Limb (tissue), 2 donors: ENCODE data around the gene CCDC187.
"Not testable (repeated sequence)": the region's sequence is repeated elsewhere in the genome, so short reads cannot be mapped to it uniquely, and the experiment has no call there.

Experiments used
- DNase-seq, 2 donors: peaks; one replicate each; pipeline ENCODE4 v3.0.0-alpha.2; 2016; ENCODE audit errors: extremely low spot score in 2 of 2

CCDC187 gene

DNA sequence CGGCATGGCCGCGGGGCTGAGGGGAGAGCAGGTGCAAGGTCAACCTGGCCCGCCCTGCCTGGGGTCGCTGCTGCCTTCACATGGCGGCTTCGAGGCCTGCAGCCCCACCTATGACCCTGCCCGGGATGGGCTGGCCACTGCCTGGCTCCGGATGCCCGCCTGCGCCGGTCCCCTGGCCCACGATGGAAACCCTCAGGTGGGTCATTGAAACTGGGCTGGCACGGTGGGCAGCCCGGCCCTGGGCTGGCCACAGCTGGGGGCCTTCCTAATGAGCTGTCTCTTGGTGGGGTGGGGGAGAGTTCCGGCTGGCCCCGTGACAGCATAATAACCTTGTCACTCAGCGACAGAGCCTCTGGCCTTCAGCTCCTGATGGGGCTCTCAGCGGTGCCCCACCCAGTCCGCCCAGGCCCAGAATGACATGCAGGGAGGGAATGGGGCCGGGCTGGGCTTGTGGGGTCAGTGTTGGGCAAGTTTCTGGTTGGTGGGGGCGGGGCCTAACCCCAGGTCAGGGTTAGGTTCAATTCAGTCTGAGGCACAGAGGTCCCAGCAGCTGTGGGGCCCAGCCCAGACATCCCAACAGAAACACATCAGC lies at the start of gene CCDC187:
Gene CCDC187, minus strand, starts transcription at position 270 of the 592 bp plus-strand sequence. Its CDS starts 264 bp downstream, at position 6.
- DNase-seq: no peak

DNA sequence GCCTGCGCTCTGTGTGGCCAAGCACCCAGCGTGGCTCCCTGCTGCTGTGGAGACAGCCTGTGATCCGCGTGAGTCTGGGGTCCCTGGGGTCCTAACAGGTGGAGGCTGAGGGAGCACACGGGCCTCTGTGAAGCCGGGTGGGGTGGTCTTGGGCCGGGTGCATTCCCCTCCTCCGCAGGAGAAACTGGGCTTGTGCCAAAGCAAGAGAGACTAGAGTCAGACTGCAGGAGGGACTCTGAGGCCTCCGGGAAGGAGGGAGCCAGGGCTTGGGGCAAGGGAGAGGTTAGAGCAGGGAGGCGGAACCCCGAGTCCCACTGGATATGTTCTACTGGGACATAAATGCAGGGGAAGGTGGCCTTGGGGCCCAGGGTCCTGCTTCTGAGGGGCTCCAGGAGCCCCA lies 49.2 kb upstream of the CCDC187 start:
- DNase-seq: no peak

DNA sequence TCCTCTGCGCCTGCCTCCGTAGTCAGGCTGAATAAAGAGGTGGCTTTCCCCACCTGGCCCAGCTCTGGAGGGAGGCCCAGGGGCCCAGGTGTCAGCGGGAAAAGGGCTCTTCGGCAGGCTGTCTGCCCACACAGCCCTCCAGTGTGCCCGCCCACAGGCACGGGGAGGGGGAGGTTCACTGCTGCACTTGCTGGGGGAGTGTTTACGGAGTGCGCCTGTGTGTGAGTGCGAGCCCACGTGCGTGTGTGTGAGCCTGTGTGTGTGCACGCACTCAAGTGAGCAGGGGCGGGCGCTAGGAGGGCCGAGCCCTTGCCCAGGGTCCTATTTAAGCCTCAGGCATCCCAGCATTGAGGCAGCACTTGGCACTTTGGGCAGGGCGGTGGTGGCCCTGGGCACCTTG lies 48.8 kb upstream of the CCDC187 start:
- no peak for DNase-seq

DNA sequence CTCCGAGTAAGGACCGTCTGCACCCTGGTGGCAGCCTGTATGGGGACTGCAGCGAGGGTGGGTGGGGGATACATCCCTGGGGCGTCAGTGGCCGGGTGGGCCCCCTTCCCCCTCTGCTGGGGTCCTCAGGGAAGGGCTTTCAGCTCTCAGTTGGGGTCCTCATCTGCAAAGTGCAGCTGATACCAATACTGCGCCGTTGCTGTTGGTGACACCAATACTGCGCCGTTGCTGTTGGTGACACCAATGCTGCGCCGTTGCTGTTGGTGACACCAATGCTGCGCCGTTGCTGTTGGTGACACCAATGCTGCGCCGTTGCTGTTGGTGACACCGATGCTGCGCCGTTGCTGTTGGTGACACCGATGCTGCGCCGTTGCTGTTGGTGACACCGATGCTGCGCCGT lies 48.0 kb upstream of the CCDC187 start:
- not testable (repeated sequence) for DNase-seq

DNA sequence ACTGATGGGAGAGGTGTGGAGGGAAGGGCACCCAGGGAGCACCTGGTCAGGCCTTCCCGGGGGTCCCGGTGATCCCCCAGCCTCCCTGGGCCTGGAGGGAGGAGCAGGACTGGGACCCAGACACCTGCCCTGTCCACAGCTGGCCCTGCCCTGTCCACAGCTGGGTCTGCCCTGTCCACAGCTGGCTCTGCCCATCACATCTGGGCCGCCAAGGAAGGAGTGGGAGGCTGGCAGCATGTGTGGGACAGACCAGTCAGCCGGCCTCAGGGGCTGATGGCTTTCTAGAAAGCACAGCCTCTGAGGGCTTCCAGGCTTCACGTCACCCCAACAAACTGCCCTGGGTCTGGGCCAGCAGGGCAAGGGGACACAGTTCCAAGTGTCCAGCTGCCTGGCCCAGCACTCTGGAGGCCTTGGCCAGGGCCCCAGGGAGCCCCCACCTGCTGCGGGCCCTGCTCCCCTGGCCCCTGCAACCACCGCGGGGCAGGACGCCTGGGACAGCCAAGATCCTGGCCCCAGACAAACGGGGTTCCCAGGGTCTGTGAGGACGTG lies 47.4 kb upstream of the CCDC187 start:
- DNase-seq: no peak

DNA sequence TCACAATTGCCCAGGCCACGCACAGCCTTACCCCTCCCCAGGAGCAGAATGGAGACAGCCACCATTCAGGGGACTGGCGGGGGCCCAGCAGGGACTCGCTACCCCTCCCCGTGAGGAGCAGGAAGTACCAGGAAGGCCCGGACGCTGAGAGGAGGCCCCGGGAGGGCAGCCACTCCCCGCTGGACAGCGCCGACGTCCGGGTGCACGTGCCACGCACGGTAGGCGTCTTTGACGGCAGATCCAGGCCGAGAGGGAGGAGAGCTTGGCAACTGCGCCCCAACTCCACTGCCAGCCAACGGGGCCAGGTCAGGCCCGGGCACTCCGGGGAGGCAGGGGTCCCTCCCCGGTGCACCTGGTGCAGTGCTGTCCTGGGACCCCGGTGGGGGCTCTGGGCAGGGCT lies 45.7 kb upstream of the CCDC187 start:
- DNase-seq: no peak

DNA sequence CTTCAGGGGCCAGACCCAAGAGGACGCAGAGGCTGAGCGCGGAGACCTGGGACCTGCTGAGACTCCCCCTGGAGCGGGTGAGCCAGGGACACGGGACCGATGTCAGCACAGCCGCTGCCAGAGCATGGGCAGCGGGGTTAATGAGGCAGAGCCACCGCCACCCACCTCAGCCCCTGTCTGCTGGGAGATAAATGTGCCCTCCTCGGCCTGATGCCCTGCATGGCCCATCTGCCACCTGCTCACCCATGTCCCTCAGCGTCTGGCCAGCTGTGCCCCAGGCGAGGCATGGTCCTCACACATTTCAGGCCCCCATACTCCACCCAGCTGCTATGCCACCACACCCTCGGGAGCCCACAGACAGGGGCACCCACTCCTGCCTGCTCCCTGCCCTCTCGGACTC lies 44.8 kb upstream of the CCDC187 start:
- DNase-seq: no peak

DNA sequence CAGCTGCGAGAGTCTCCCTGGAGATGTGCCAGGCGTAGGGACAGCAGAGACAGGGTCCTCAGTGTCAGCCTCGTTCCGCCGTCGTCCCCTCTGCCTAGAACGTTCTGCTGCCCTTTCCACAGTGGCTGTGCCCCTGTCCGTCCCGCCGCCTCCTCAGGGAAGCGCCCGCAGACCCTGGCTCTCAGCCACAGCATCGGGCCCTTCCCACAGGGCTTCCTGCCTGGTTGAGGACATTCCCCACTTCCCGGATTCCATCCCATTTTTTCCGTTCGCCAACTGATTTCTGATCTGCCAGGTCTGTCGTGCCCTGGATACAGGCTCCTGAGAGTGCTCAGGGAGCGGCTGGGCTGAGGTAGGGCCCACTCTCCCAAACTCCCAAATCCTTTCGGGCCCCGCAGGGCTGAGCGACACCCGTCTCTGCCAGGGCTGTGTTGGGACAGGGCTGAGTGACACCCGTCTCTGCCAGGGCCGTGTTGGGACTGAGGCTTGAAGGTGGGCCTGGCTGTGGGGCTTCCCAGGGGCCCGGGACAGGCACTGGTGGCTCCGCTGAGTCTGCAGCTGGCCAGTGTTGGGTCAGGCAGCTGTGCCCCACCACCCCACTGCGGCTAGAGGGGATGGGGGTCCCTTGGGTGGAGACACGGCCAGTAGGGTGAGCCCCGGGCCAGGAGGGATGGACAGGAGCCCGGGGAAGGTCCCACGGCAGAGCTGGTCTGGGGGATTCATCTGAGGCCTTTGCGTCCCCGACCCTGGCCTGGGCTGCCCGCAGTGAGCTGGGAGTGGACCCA lies 43.8 kb upstream of the CCDC187 start:
- DNase-seq: no peak

DNA sequence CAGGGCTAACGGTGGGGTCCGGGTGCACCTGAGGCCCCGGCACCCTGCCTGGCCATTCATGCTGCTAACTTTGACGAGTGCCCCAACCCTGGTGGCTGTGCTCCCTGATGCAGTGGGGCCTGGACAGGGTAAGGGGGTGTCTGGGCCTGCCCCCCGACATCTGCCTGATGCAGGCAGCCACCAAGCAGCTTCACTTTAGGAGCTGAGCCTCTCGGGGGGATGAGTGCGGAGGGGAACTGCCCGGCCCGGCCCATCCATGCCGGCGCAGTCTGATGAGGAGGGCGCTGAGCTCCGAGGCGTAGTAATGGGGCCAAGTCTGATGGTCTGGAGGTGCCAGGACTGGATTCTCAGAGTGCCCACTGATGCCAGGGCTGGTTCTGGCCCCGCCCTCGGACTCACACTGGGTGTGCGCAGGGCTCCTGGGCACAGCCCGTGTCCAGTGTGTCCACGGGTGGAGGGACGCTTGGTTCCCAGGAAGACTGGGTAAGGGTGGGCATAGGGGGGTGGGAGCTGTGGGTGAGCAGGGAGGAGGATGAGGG lies 43.1 kb upstream of the CCDC187 start:
- DNase-seq: no peak

DNA sequence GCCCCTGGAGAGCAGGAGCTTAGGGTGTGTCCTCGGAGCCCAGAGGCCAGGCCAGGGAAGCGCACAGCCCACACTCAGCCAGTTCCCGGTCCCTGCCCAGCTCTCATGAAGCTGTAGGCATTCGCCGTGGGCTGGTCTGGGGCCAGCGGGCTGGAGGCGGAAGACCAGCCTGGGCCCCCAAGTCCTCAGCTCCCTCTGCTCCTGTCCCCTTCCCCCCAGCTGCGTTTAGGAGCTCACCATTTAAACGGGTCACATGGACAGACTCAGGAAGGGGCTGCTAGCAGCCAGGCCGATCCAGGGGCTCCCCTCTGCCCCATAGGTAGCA lies 42.2 kb upstream of the CCDC187 start:
- no peak for DNase-seq

DNA sequence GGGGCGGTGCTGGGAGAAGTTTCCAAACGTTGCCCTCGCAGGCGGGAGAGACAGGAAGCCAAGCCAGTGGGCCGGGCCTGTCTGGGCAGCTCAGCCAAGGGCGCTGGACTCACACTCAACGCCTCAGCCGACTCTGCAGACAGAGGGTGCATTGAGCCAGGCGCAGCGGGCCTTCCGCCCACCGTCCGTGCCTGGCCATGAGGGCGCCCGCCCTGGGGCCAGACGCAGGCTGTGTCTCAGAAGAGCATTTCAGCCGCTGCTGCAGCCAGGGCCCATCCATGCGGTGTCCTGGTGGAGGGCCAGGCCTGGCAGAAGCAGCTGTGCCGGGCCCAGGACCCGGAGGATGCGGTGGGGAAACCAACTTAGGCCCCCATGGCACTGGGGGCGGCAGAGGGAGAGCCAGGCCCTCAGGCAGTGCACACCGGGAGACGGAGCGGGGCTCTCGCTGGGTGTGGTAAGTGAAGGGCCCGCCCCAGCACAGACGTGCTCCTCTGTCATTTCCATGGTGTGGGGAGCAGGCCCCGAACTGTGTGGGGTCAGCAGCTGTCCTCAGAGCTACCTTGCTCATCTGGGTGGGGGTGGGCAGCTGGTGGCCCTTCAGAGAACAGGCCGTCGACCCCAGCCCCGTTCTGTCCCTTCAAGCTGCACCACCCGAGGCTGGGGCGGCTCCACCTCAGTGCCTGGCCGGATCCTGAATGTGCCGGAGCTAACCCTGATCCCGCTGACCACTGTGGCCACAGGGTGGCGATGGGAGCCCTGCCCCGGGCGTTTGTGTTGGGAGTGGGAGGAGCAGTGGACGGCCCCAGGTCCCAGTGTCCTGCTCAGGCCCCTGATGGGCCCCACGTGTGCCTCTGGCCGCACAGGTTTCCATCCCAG lies 41.6 kb upstream of the CCDC187 start:
- DNase-seq: no peak

DNA sequence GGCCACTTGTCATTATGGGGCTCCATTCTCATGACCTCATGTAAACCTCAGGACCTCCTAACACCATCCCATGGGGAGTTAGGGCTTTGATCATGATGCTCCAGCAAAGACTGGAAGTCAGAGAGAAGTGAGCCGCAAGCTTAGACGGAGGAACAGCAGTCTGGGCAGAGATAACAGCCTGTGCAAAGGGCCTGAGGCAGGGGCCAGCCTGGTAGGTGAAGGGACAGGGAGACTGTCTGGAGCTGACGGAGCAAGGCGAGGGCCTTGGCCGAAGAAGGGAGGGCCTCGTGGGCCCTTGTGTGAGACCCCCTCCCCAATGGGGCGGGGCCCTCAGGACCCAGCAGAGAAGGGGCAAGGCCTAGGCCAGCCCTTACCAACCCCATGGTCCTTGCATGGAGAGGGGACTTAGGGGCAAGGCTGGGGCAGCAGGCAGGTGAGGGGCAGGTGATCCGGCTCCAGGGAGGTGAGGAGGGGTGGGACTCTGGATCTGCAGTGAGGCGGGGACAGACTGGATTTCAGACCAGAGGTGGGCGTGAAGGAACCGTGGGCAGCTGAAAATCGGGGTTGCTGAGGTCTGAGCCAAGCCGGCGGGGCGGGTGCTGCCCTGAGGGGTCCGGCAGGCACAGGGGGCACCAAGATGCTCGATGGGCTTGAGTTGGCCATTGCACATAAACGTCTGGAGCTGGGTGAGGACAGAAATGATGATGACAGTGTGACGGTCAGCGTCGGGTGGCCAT lies 40.8 kb upstream of the CCDC187 start:
- DNase-seq: no peak

DNA sequence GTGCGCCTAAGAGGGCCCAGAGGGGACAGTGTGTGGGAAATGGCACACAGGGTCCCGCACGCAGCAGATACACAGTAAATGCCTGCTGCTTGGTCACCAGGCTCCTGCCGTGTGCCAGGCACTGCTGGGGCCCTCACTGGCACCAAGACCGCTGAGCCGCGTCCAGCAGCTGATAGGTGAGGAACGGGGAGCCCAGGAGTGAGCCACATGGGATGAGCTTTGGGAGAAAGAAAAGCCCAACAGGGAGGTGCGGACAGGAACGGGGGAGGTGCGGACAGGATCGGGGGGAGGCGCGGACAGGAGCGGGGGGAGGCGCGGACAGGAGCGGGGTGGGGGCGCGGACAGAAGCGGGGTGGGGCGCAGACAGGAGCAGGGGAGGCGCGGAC lies 40.0 kb upstream of the CCDC187 start:
- no peak for DNase-seq

DNA sequence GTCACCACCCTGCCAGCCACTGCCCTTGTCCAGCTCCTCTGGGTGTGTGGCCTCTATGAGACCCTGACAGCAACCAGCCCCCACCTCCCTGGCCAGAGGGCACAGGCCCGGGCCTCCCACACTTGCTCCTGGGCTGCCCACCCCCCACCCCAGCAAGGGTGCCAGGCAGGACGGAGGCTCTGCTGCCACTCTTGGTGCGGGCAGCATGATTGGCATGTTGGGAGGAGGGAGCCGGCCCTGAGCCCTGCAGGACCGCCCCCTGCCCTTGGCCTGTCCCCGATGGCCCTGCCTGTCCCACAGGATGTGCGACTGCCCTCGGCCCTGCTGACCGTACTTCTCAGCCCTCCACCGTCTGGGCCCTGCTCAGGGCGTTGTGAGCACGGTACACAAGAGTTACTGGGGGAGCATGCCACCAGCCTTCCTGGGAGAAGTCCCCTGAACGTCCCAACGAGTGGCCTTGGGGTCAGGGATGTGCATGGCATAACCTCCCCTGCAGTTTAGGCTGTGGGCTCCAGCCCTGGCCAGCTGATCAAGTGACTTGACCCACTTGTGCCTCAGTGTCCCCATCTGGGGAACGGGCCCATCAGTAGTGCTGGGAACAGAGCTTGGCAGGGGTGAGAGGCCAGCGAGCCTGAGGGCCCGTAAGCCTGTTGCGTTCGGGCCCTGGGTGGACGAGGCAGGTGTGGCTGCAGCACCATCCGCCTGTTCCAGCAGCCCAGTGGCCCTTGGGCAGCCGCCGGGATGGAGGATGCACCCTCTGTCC lies 39.4 kb upstream of the CCDC187 start:
- DNase-seq: no peak

DNA sequence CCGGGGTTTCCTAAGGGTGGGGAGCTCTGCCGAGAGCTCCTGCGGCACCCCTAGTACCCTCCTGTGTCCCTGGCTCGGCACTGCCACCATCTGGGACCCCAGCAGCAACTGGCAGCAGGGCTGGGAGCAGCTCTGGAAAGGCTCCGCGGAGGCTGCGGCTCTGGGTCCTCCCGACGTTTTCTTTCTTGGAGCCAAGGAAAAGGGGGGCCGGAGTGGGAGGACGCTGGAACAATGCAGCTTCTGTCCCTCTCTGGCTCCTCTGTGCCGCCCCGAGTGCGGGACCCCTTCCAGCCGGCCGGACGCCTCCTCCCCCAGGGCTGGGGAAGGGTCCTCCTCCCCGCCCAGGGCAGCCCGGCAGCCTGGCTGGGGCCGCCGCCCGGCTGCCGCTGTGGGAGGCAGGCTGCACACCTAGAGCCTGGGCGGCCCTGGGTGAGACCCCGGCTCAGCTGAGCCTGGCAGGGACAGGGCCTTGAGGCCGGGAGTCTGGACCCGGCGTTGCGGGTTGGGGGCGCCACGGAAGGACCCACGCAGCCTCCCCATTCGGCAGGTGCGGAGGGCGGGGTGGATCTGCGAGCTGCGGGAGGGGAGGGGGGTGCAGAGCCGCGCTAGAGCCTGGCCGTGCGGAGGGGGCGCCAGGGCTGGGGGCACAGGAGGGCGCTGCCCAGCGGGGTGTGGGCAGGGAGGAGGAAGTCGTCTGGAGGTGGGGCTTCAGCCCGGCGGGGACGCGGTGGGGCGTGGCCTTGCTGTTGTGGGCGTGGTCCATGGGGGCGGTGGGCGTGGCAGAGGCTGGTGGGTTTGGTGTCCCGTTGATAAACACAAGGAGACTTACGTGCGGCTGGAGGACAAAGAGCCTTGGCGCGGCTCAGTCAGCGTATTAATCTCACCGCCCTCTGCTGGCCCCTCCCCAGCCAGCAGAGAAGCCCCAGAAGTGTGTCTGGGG lies 38.6 kb upstream of the CCDC187 start:
- peak in 1 of 2 donors; percentile 90 for DNase-seq

DNA sequence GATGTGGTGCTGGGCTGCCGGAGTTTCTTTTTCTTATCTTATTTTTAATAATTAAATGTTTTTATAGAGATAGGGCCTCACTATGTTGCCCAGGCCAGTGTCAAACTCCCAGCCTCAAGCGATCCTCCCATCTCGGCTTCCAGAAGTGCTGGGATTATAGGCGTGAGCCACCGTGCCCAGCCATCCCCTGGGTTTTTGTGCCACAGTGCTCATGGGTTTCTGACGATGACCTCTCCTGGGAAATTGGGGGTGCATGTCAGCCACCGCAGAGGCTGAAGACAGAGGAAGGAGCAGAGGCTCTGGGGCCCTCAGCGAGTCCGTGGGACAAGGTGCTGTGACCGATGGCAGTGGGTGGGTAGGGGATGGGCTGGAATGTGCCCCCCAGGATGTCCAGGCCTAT lies 37.9 kb upstream of the CCDC187 start:
- no peak for DNase-seq

DNA sequence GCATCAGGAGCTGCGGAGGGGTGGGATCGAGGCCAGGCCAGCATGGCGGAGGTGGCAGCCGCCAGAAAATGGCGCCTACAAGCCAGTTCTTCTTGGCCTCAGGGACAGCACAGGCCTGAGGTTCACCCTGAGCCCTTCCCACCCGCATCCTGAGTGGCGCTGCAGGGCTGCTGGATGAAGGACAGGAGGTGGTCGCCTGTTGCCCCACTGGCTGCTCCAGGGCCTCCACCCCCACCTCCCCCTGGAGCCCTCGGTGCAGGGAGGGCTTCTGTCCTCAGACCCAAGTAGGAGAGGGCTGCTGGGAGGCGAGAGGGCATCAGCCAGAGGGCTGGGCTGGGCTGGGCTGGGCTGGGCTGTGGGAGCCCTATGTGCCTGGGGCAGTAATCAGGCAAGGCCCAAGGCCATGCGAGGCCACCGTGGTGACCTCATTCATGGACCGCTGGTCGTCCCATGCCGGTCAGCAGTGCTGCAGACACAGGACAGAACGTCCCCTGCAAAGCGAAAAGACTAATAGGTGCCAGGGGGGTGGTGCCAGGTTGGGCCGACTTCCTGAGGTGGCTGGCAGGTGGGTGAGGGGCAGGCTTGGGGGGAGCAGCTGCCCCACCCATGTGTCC lies 37.3 kb upstream of the CCDC187 start:
- DNase-seq: no peak

DNA sequence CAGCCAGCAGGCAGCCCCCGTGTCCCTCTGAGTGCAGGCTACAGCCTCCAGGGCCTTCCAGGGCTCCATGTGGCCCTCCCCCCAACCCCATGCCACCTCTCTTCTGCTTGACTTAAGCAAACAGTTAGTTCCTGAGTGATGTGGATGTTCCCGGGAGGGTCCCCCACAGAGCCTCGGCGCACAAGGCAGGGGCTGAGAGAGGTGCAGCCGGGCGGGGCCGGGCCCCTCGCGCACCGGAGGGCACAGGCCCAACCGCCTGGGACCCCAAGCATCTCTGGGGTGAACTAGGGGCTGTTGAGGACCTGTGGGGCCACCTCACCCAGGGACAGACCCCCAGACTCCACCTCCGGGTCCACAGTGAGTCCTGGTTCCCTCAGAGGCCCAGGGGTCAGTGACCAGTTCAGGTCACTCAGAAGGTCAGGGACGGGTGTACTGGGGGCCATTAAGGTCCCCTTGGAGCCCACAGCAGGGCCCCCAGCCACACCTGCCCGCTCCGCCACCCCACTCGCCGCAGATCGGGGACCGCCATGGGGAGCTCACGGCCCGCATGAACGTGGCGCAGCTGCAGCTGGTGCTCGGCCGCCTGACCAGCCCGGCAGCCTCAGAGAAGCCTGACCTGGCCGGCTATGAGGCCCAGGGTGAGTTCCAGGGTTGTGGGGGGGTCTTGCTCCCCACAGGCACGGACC lies 36.6 kb upstream of the CCDC187 start:
- DNase-seq: no peak
